DOHH2 (cell line): Measurements from ENCODE around the gene OR2A14.

Experiments
- H3F3A ChIP-seq: fragments of 200-600 bp; sonication (generic), shearing (Covaris generic); 2 replicates; pipeline ENCODE4 v1.6.0; 2016; ENCODE audit warnings: antibody characterized with exemption, mild to moderate bottlenecking; ENCODE audit not compliant: control insufficient read depth, insufficient read depth
- H3K27ac ChIP-seq: fragments of 200-600 bp; sonication (generic); 2 replicates; pipeline ENCODE4 v1.5.1; 2014; ENCODE audit warnings: low read depth, mild to moderate bottlenecking, low read length, moderate library complexity
- H3K27me3 ChIP-seq: fragments of 200-600 bp; sonication (generic); 2 replicates; pipeline ENCODE4 v1.6.1; 2014; ENCODE audit warnings: mild to moderate bottlenecking, low read length, mixed read lengths; ENCODE audit not compliant: control insufficient read depth
- H3K36me3 ChIP-seq: fragments of 200-600 bp; sonication (generic); 2 replicates; pipeline ENCODE4 v1.6.1; 2014; ENCODE audit warnings: mild to moderate bottlenecking, low read length, moderate library complexity, mixed read lengths; ENCODE audit not compliant: control insufficient read depth
- H3K4me1 ChIP-seq: fragments of 200-600 bp; sonication (generic); 2 replicates; pipeline ENCODE4 v1.6.1; 2014; ENCODE audit warnings: mild to moderate bottlenecking, low read length, mixed read lengths; ENCODE audit not compliant: control insufficient read depth
- H3K4me2 ChIP-seq: fragments of 200-600 bp; sonication (generic); 2 replicates; pipeline ENCODE4 v1.6.0; 2014; ENCODE audit warnings: mild to moderate bottlenecking, low read length, moderate library complexity
- H3K4me3 ChIP-seq: fragments of 200-600 bp; sonication (generic); 2 replicates; pipeline ENCODE4 v1.5.1; 2014; ENCODE audit warnings: mild to moderate bottlenecking, low read length, mixed read lengths
- H3K79me2 ChIP-seq: fragments of 200-600 bp; sonication (generic); 2 replicates; pipeline ENCODE4 v1.6.1; 2014; ENCODE audit warnings: mild to moderate bottlenecking, low read length, mixed read lengths; ENCODE audit not compliant: control insufficient read depth
- H3K9me2 ChIP-seq: fragments of 200-600 bp; sonication (generic); replicated peaks from 2 replicates; pipeline ENCODE4 v1.6.1; 2014; ENCODE audit warnings: mild to moderate bottlenecking, low read length, mixed read lengths; ENCODE audit not compliant: control insufficient read depth
- H3K9me3 ChIP-seq: fragments of 200-600 bp; sonication (generic); 2 replicates; pipeline ENCODE4 v1.6.1; 2014; ENCODE audit warnings: antibody characterized with exemption, low read length, mixed read lengths; ENCODE audit not compliant: control insufficient read depth, insufficient read depth
- H4K20me1 ChIP-seq: fragments of 200-600 bp; sonication (generic); 2 replicates; pipeline ENCODE4 v1.6.0; 2014; ENCODE audit warnings: low read depth, mild to moderate bottlenecking, antibody characterized with exemption, low read length, moderate library complexity; ENCODE audit not compliant: control insufficient read depth, insufficient read depth
- CTCF ChIP-seq: fragments of 200-600 bp; sonication (generic); IDR thresholded peaks from one replicate; pipeline ENCODE4 v1.5.1; 2014; ENCODE audit warnings: antibody characterized with exemption, mild to moderate bottlenecking, low read depth, low read length; ENCODE audit not compliant: poor library complexity, severe bottlenecking
- EZH2phosphoT487 ChIP-seq: fragments of 200-600 bp; sonication (generic); IDR thresholded peaks from 2 replicates; pipeline ENCODE4 v1.6.1; 2017; ENCODE audit warnings: borderline replicate concordance, mild to moderate bottlenecking, antibody characterized with exemption, low read length, moderate library complexity, mixed read lengths

Gene OR2A14

DNA sequence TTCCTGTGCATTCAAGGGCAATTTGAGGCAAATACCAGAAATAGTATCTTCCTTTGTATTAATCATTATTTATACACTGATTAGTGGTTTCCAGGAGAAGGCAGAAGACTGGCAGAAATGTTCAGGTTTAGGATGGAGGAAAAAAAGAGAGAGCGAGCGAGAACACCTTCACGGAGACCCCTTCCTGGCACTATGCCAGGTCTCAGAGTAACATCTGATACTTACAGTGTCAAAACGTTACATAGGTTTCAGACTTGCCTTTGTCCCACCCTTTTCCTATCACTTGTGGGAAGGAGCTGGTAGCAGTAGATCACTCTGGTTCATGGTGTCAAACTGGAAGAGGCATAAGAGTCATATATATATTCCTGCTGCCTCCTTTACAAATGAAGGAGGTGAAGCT lies 36.2 kb upstream of the OR2A14 start:
- Histone ChIP-seq H3F3A (no peaks in the 10 kb centered on the region), H3K27ac (no peak overlapping the region), H3K4me2 (no peak overlapping the region), H3K4me1 (no peaks in the 10 kb centered on the region), H3K4me3 (no peak overlapping the region), H3K36me3 (no peaks in the 10 kb centered on the region), H3K79me2 (no peaks in the 10 kb centered on the region), H4K20me1 (no peaks in the 10 kb centered on the region), H3K9me3 (no peaks in the 10 kb centered on the region), H3K9me2 (no peaks in the 10 kb centered on the region), H3K27me3 (no peaks in the 10 kb centered on the region)
- TF ChIP-seq EZH2phosphoT487 (no peak), CTCF (no peak)

- Histone ChIP-seq H3K4me3 (no peak overlapping the region), H3F3A (no peaks in the 10 kb centered on the region), H3K27ac (no peak overlapping the region), H4K20me1 (no peaks in the 10 kb centered on the region), H3K4me2 (no peak overlapping the region), H3K9me3 (no peaks in the 10 kb centered on the region), H3K9me2 (no peaks in the 10 kb centered on the region), H3K79me2 (no peaks in the 10 kb centered on the region), H3K36me3 (no peaks in the 10 kb centered on the region), H3K27me3 (no peaks in the 10 kb centered on the region), H3K4me1 (no peaks in the 10 kb centered on the region)
- TF ChIP-seq CTCF (no peak), EZH2phosphoT487 (no peak)
These were observed 35.7 kb upstream of the OR2A14 start for GRCh38 chr7:144087230-144087629.

GRCh38 chr7:144090667-144091066 lies 32.3 kb upstream of the OR2A14 start:
- Histone ChIP-seq H3K27me3 (no peaks in the 10 kb centered on the region), H3K4me1 (no peaks in the 10 kb centered on the region), H3K9me2 (no peaks in the 10 kb centered on the region), H3K36me3 (no peaks in the 10 kb centered on the region), H3K4me2 (no peak overlapping the region), H3K4me3 (no peak overlapping the region), H3F3A (no peaks in the 10 kb centered on the region), H3K9me3 (peaks cover 8% of the 10 kb centered on the region; the same call in 1 of the 2 replicates), H4K20me1 (no peaks in the 10 kb centered on the region), H3K27ac (no peak overlapping the region), H3K79me2 (no peaks in the 10 kb centered on the region)
- TF ChIP-seq EZH2phosphoT487 (no peak), CTCF (no peak)

- Histone ChIP-seq H3K36me3 (no peaks in the 10 kb centered on the region), H3K9me3 (peaks cover 11% of the 10 kb centered on the region; the same call in 1 of the 2 replicates), H3K4me3 (no peak overlapping the region), H3K79me2 (no peaks in the 10 kb centered on the region), H3K27me3 (no peaks in the 10 kb centered on the region), H3F3A (no peaks in the 10 kb centered on the region), H3K4me1 (no peaks in the 10 kb centered on the region), H3K27ac (no peak overlapping the region), H3K9me2 (no peaks in the 10 kb centered on the region; the same call in 1 of the 2 replicates), H4K20me1 (no peaks in the 10 kb centered on the region), H3K4me2 (no peak overlapping the region)
- TF ChIP-seq CTCF (no peak), EZH2phosphoT487 (no peak)
These were observed 24.2 kb upstream of the OR2A14 start for GRCh38 chr7:144098776-144099175.
